Dermis microvascular lymphatic vessel endothelial cell (primary cell): Measurements from ENCODE around the gene NPAS1. TPM values are rescaled to one million over a fixed set of nuclear protein-coding genes. Genes with fewer than 3 reads are reported as not detected.
A peak's percentile ranks its signal among the peaks of the same experiment; 100 is the strongest.

ENCODE experiments used
- DNase-seq, 2 donors: peaks; one replicate each; pipeline versions ENCODE4 v3.0.0 to v3.0.0-alpha.2; 2010; ENCODE audit warnings: low read depth in 2 of 2
- total RNA-seq: library from RNA; depleted of rRNA; stranded (reverse); fragments of >200 nt; gene quantifications from 2 replicates; pipeline ENCODE4 v1.2.1, GENCODE V29; 2014

The NPAS1 gene, protein sequence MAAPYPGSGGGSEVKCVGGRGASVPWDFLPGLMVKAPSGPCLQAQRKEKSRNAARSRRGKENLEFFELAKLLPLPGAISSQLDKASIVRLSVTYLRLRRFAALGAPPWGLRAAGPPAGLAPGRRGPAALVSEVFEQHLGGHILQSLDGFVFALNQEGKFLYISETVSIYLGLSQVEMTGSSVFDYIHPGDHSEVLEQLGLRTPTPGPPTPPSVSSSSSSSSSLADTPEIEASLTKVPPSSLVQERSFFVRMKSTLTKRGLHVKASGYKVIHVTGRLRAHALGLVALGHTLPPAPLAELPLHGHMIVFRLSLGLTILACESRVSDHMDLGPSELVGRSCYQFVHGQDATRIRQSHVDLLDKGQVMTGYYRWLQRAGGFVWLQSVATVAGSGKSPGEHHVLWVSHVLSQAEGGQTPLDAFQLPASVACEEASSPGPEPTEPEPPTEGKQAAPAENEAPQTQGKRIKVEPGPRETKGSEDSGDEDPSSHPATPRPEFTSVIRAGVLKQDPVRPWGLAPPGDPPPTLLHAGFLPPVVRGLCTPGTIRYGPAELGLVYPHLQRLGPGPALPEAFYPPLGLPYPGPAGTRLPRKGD
- not detected in 2 replicates for total RNA-seq

DNA sequence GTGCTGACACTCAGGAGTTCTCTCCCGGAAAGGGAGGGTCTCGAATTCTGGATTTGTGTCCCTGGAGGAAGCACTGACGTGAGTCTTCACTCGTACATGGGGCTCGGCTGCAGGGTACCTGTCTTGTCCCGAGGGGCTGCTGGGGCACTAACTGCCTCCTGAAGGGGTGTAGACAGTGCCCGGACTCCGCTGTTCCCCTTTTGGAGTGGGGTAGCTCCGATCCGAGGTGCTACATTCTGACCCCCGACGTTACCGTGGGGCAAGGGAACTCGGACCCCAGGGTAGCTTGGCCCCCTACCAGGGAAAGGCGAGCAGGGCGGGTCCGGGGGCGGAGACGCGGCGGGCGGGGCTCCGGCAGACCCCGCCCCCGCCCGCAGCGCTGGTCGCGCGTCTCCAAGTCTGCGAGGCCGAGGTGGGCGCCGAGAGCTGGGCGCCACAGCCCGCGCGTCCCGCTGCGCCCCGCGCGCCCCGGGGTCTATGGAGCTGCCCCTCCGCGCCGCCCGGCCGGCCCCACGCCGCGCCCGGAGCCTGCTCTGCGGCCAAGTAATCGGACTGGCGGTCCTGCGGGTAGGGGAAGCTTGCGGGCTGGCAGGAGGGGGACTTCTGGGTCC, at the start of gene NPAS1:
NPAS1 (plus strand) TSS at position 407 of the 611 bp plus-strand sequence. CDS start 1,211 bp downstream, outside the sequence.
- DNase-seq = no peak

DNA sequence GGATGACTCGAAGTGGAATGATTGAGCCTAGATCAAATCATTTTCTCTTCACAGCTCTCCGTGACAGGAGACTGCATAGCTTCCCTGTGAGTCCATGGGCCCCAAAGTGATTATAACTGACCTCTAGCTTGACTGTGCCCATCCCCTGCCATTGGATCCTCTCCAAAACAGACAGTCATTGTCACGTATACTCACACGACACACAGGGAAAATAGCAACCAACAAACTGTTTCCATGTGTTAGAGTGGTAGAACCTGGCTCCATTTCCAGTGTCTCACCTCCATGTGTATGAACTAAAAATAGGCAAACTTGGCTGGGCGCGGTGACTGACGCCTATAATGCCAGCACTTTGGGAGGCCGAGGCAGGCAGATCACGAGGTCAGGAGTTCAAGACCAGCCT, 48.8 kb upstream of the NPAS1 start:
- DNase-seq = peak; percentile 83 to 98

DNA sequence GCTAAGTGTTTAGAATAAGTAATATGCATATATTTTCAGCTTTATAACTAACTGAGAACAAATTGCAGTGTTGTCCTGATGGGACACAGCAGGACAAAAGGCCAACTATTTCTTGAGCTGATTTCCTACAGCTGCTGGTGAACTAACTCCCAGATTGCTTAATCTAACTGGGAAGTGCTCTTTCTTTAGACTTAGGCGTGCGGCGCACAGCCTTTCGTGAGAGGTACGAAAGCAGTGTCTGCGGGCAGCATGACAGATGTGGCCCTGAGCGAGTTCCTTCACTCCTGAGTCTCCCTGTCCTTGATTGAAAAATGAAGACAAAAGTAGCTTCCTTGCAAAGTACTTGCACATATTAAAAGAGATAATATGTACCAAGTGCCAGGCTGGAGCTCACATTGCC, 47.3 kb upstream of the NPAS1 start:
- no peak for DNase-seq

DNA sequence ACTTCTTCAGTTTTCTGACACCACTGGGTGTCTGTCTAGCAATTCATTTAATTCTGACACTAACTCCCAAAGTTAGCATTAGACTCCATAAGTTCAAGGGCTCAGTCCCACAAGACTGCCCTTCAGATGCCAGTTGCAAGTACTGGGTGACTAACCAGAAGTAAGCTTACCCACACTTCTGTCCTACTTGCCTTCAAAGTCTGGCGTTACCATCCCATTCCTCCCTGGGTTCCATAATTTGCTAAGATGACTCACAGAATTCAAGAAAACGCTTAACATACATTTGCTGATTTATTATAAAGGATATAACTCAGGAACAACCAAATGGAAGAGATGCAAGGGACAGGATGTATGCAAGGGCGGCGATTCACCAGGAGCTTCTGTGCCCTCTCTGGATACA, 45.5 kb upstream of the NPAS1 start:
- no peak for DNase-seq

DNA sequence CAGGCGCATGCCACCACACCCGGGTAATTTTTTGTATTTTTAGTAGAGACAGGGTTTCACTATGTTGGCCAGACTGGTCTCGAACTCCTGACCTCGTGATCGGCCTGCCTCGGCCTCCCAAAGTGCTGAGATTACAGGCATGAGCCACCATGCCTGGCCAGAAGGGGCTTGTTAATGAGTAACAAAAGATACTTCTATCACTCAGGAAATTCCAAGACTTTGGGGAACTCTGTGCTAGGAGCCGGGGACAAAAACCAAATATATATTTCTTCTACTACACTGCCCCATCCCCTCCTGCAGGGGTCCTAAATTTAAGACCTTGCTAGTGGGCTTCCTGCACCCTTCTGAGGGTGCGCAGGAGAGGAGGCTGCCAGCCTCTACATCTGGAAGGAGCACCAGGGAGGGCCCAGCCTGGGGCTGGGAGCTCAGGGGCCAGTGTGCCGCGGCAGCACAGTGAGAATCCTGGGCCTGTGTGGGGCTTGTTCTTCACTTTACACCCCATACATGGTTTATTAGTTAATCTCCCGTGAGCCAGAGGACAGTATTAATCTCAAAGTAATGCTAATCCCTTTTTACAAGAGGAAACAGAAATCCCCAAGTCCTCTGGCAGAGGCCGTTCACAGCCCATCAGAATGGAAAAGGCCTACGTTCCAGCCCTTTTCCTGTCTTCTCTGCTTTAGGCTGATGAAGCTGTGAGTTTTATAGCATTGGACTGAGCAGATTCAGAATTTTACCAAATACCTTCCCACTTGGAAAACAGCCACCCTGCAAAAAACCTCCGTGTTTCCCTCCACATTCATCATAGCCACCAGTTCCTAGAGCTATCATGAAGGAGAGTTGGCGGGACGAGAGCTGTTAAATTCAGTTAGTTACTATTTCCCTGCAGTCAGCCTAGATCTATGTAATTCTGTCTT, 44.4 kb upstream of the NPAS1 start:
- peak in 1 of 2 donors; percentile 50 for DNase-seq

DNA sequence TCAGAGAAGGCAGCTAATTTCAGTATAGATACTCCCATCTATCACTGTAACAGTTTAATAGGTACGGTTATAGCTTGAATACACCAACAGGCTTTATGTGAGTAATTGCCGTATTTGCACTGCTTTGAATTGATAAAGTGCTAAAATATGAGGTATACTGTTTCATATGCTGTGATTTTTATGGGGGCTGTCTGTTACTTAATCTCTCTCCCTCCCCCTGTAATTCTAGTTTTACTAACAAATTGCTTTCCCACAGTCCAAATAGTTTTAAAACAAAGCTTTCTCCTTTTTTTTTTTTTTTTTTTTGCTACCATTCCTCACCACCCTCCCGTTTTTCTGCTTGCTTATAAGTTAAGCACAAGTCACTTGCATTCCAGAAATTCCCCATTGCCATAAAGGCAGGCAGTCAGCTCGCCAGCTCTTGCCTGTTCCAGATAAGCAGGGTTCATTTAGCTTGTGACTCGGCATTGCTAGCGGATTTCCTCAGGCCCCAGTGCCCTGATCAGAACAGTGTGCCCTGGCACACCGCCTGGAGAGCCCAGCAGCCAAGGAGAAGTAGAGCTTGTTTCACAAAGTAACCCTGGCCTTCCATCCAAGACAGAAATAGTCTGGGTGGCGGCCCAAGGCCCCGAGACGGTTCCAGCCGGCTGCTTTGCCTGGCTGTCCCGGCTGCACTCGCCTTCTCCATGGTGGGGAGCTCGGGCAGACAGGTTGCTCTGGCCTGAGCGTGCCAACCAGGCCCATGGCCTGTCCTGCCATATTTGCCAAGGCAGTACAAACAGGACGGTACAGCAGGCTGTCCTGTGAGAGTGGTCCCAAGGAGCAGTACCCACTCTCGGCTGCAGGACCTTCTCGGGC, 43.5 kb upstream of the NPAS1 start:
- DNase-seq = peak; percentile 67 to 94

DNA sequence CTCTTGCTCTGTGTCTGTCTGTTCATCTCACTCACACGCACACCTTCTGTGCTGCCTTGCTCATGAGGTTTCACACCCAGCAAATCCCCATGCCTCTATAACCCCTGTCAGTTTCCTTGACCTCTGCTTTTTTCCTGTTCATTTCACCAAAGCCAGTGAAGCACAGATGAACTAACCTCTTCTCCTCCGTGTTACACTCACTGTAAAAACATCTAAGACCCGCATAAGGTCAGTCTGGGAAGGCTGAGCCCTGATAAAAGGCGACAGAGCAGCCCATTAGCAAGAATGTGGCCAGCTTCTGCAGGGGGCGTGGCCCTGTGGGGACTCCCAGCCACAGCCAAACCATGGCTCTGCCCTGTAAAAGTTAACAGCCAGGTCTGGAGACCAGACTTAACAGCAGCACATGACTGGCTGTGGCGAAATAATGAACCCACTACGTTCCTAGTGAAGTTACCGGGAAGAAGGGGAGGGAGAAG, 42.8 kb upstream of the NPAS1 start:
- peak in 1 of 2 donors; percentile 42 for DNase-seq

DNA sequence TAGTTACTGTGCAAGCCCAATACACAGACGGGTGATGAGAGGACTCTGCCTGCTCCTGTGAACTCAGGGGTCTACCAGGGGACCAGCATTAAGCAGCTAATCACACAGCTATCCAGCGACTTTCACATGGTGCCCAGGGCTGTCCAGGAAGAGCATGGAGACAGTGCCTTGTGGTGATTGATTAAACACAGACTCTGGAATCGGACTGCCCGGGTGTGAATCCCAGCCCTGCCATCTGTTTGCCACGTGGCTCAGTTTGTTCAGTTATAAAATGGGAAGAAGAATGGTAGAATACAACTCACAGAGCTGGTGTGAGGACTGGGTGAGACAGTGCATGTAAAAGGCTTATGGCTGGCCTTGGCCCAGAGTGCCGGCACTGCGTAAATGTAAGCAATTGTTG, 42.1 kb upstream of the NPAS1 start:
- no peak for DNase-seq

DNA sequence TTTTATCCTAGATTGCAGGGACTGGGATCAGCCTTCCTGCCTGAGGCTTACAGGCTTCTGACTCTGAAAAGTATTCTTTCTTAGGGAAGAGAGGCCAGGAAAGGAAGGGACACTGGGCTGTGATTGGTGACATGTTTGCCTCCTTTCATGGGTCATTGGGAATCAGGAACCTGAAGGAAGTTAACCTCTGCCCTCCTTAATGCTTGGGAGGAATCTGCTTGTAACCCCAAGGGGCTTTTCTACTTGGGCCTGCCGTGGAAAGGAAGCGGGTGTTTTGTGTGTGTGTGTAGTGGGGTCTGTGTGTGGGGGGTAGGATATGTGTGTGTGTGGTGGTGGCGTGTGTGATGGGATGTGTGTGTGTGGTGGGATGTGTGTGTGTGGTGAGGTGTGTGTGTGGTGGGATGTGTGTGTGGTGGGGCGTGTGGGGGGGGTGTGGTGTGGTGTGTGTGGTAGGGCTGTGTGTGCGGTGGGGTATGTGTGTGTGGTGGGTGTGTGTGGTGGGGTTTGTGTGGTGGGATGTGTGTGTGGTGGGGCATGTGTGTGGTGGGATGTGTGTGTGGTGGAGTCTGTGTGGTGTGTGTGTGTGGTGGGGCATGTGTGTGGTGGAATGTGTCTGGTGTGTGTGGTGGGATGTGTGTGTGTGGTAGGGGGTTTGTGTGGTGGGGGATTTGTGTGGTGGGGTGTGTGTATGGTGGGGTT, 41.3 kb upstream of the NPAS1 start:
- no peak for DNase-seq

DNA sequence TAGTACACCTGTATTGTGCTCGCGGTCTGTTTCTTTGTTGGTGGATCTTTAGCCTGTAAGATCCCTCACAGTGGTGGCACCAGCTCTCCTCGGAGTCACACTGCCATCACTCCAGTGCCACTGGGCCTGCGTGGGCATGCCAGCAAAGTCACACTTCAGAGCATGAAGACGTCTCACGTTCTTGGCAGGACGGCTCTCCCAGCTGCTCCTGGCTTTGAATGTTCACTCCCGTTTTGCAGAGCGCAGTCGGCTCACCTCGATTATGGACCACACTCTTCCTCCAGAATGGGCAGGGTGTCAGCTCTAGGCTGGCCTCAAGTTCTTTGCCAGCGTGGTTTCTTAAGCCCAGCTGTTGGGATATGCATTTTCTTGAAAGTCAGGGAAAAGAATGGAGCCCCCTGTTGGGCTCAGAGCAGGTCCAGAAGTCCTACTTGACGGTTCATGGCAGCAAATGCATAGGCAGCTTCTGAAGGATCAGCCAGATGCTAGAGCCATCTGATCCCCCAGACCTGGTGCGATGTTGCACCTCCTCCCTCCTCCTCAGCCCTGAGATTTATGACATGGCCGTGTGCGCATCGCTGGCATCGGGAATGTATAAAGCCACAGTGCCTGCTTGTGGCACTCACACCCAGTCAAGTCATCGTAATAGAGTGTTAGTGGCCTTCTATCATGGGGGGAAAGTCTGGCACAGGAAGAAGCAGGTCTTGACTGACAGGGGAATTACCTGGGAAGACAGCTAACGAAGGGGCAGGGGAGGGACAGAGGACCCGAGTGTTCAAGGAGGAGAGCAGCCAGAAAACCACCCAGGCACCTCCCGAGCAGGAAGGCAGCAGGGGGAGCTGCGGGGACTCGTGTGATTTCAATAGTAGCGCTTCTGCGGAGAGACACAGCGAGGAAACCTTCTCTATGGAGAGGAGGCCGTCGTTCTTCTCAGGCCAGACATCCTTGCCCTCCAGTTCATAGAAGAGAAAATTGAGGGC, 40.2 kb upstream of the NPAS1 start:
- DNase-seq = no peak

DNA sequence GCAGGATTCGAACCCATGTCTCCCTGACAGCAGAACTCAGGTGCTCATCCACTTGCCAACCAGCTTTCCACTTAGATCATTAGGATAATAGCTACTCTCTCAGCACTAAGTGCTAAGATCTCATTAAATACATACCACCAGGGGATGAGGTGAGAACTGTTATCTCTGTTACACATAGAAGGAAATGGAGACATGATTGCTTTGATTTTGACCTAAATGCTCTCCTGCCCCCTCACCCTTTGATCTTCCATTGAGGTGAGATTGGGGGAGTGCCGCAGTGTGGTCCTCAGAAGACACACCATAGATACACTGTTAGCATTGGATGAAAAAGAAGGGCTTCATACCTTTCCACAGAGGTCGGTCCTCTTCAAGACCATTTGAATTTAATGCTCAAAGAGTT, 38.9 kb upstream of the NPAS1 start:
- no peak for DNase-seq

DNA sequence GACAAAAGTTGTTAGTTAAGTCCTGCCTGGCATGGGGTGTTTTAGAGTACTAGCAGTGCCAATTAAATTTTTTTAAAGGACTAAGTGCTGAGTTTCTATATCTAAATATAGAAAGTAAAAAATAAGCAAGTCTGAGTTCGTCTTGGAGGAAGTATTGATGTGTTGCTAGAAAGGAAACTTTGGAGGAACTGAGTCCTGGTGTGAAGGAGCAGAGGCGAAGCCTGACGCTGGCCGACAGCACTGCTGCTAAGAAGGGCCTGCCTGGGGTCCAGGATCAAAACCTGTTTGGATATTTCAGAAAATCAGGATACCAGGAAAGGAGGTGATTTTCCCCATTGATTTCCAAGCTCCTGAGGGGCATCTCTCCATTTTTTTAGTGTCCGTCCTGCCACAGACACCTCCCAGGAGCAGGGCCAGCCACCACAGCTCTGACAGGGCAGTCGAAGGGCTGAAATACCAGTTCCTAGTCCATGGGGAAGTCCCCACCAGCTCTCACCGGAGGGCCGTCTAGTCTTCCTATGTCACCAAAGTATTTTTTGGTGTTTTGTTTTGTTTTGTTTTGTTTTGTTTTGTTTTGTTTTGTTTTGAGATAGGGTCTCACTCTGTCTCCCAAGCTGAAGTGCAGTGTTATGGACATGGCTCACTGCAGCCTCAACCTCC, 38.2 kb upstream of the NPAS1 start:
- no peak for DNase-seq

DNA sequence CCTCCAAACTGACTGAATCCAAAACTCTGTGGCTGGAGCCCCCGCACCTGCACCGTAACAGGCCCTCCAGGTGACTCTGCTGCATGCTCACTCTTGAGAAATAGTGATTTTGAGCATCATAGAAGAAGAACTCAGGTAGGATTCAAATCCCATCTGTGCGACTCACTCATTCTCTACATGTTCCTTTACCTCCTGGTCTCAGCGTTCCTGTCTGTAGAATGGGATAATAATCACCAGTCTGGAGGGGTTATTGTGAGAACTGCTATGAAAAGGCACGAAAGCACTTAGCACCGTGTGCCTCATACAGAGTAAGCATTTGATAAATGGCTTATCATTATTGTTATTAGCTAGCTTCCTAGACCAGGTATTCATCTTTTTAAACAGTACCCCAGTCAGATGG, 36.5 kb upstream of the NPAS1 start:
- DNase-seq = no peak

DNA sequence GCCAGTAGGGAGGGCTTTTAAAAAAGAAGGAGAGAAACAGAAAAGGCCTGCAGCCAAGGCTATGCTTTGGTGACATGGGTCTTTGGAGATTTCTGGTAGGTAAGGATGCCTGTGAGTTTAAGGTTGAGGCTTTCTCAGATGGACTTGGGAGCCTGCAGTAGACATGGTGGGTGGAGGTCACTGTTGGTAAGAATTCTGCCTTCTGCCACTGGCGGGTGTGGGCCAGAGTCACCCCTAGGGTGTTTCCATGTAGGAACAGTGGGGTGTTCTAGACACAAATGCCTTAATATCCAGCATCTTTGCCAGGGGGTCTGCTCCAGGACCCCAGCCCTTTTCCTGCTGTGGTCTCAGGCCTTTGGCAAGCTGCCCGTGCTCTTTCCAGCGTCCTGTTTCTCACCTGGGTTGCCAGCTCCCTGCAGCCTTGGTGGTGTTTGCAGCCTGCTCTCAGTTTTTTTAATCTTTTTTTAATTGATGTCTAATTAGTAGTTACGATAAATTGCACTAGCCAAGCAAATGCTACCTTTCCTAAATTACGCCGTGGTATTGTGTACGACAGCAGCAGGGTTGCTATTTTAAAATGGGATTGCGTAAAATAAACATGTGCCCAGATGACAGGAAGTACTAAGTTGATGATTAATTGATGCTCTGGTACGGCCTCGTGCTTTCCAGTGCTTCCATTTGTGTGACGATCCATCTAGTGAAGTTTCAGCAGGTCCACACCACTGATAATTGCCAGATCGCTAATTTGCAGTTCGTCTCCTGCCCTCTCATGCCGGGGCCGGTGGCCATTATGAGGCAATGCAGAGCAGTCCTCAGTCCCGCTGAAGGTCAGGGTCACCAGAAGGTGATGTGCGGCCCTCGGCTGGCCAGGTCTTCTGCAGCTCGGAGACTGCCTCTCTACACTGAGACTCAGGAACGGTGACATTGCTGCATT, 35.3 kb upstream of the NPAS1 start:
- peak; percentile 84 to 88 for DNase-seq

DNA sequence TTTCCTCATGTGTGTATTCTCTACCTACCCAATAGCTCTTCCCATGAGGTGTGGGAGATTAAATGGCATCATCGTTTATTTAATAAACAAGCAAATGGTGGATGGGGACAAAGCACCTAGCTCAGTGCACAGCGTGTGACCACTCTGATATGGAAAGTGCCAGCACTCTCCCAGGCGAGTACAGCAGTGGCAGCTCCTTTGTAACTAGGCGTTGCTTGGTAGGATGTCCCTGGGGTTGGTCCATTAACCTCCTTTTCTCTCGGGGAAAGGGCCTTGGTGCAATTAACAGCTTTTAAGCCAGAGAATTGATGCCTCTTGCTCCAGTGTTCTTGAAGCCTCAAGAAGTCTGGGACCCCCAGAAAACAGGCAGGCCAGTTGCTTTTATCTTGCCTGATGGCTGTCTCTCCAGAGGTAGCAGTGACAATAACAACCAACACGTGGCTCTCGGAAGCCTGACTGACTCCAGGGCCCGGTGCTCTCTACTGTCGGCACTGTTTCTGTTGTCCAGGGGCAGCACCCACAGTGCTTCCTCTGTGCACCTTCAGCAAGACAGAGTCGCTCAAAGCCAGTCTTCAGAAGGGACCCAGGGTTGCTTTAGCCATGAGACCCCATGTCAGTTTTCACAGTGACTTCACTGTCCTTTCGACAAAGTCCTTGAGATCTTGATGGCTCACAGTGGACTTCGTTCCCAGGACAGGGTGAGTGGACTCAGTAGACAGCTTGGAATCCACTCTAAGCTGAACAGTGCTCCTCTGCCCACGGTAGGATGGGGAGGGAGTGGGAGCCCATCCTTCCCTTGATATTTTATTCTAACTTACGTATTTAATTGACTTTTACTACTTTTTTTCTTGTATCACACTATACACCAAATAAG, 33.9 kb upstream of the NPAS1 start:
- no peak for DNase-seq

DNA sequence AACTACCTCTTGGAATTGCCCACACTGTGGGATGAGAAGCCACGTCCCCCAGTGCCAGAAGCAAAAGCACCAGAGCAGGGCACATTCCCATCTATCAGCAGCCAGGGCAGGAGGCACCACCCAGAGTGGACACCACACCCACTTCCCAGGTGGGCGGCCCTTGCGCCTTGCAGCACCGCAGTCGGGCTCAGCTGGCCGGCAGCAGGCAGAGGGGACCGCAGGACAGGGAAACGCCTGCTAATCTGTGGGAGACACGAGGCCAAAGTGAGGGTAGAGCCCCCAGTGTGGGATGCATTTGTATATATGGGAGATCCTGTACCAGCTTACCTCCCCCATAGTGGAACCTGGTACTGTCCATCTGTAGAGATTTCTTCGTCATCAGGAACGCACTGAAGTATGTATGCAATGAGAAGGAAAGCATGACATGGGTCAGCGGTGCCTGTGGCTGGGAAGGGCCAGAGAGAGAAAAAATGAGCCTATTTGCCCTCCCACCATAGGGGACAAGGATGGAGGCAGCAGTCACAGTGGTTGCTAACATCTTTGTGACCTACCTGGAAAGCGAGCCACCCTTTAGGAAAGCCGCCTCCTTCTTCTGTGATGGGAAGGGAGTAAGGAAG, 30.9 kb upstream of the NPAS1 start:
- DNase-seq = no peak
